Measurements from ENCODE around the gene FXYD5.

FXYD5 gene

DNA sequence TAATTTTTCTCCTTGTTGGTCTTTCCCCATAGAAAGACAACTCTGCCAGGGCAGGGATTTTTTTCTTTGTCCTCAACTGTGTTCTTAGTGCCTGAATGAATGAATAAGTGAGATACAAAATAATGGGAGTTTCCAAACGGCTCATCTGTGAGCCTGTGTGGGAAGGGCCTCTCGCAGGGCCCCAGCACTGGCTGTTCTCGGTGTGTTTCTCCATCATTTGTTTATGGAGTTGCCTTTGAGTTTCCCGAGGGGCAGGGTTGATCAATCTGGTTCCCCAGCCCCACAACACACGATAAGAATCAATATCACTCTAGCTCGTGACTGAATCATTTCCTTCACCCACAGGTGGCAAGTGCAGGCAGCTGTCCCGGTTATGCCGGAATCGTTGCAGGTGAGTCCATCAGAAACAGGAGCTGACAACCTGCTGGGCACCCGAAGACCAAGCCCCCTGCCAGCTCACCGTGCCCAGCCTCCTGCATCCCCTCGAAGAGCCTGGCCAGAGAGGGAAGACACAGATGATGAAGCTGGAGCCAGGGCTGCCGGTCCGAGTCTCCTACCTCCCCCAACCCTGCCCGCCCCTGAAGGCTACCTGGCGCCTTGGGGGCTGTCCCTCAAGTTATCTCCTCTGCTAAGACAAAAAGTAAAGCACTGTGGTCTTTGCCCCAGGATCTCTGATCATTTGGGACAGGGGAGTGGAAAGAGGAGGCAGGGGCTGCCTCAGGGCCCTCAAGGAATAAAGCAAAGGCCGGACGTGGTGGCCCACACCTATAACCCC, 14.9 kb downstream of the FXYD5 start:
- H3K4me3 ChIP-seq (ENCODE audit: low read depth, low read length) = no peak overlapping the region
- no peak for TF ChIP-seq CTCF (IDR thresholded peaks at IDR 0.05; ENCODE audit: low read depth, low read length)
- no peak for DNase-seq (ENCODE audit: low read depth, low spot score)
- in situ Hi-C loops (cut with HindIII; ENCODE audit: low sequenced_read_pairs) = no loop called here

- in situ Hi-C loops (cut with HindIII; ENCODE audit: low sequenced_read_pairs) = no loop called here
- DNase-seq (ENCODE audit: low read depth, low spot score) = no peak
- H3K4me3 ChIP-seq (ENCODE audit: low read depth, low read length) = no peak overlapping the region
- TF ChIP-seq CTCF (IDR thresholded peaks at IDR 0.05; ENCODE audit: low read depth, low read length) = no peak
Observed at GRCh38 chr19:35170359-35171061, 16.0 kb downstream of the FXYD5 start.

DNA sequence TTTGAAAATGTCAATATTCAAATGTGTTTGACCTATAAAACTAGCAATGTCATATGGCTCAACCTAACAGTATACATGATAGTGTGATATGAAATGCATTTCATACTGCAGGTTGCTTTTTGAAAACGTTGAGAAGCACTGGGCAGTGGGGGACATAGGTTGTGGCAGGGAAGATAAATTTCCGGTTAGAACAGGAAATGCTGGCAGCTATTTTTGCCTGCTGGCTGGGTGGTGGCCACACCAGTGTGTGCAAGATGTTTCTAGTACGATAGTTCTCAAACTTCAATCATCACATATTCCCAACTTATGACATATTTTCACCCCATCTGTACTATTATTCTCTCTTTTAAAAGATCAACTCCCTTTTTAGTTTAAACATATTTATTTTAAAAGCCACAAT, 17.2 kb downstream of the FXYD5 start:
- in situ Hi-C loops (cut with HindIII; ENCODE audit: low sequenced_read_pairs) = no loop called here

DNA sequence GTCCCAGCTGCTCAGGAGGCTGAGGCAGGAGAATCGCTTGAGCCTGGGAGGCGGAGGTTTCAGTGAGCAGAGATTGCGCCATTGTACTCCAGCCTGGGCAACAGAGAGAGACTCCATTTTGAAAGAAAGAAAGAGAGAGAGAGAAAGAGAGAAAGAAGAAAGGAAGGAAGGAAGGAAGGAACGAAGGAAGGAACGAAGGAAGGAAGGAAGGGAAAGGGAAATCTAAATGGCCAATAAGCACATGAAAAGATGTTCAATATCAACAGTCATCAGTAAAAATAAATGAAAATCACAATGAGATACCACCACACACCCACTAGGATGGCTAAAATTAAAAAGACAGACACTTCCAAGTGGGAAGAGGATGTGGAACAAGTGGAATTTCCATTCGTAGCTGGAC, 19.7 kb downstream of the FXYD5 start:
- DNase-seq (ENCODE audit: low read depth, low spot score) = no peak
- no peak for TF ChIP-seq CTCF (IDR thresholded peaks at IDR 0.05; ENCODE audit: low read depth, low read length)
- no peak overlapping the region for H3K4me3 ChIP-seq (ENCODE audit: low read depth, low read length)
- in situ Hi-C loops (cut with HindIII; ENCODE audit: low sequenced_read_pairs) = no loop called here

More for the DNA sequence above, 17.2 kb downstream of the FXYD5 start:
- DNase-seq (ENCODE audit: low read depth, low spot score) = no peak
- no peak for TF ChIP-seq CTCF (IDR thresholded peaks at IDR 0.05; ENCODE audit: low read depth, low read length)
- no peak overlapping the region for H3K4me3 ChIP-seq (ENCODE audit: low read depth, low read length)

- DNase-seq (ENCODE audit: low read depth, low spot score) = no peak
- in situ Hi-C loops (cut with HindIII; ENCODE audit: low sequenced_read_pairs) = no loop called here
- H3K4me3 ChIP-seq (ENCODE audit: low read depth, low read length) = no peak overlapping the region
- TF ChIP-seq CTCF (IDR thresholded peaks at IDR 0.05; ENCODE audit: low read depth, low read length) = no peak
Observed at GRCh38 chr19:35176181-35176570, 21.6 kb downstream of the FXYD5 start.

GRCh38 chr19:35177377-35178274, 23.1 kb downstream of the FXYD5 start:
- no peak overlapping the region for H3K4me3 ChIP-seq (ENCODE audit: low read depth, low read length)
- in situ Hi-C loops (cut with HindIII; ENCODE audit: low sequenced_read_pairs) = no loop called here
- DNase-seq (ENCODE audit: low read depth, low spot score) = no peak
- no peak for TF ChIP-seq CTCF (IDR thresholded peaks at IDR 0.05; ENCODE audit: low read depth, low read length)
